Trophoblast cell (in vitro differentiated cells and primary cell): ENCODE measurements around the gene GYG1.

ENCODE experiments used
- DNase-seq, 2 donors: peaks; one replicate each; pipeline ENCODE4 v3.0.0-alpha.2; 2016
- H2AFZ ChIP-seq: 2 replicates; pipeline ENCODE4 v1.6.1; 2013; ENCODE audit warnings: low read length, moderate library complexity, mild to moderate bottlenecking; ENCODE audit not compliant: insufficient read depth, poor library complexity
- H2AK5ac ChIP-seq: 2 replicates; pipeline ENCODE4 v1.6.1; 2013; ENCODE audit warnings: mild to moderate bottlenecking, low read length
- H2BK120ac ChIP-seq: 2 replicates; pipeline ENCODE4 v1.6.1; 2013; ENCODE audit warnings: low read length, mild to moderate bottlenecking, moderate library complexity; ENCODE audit not compliant: insufficient read depth, poor library complexity
- H2BK12ac ChIP-seq: 2 replicates; pipeline ENCODE4 v1.6.1; 2013; ENCODE audit warnings: mild to moderate bottlenecking, low read length, moderate library complexity
- H2BK5ac ChIP-seq: 2 replicates; pipeline ENCODE4 v1.6.1; 2013; ENCODE audit warnings: low read length, low read depth, moderate library complexity, mild to moderate bottlenecking; ENCODE audit not compliant: poor library complexity
- H3K14ac ChIP-seq: 2 replicates; pipeline ENCODE4 v1.6.1; 2013; ENCODE audit warnings: mild to moderate bottlenecking, low read length
- H3K18ac ChIP-seq: 2 replicates; pipeline ENCODE4 v1.6.1; 2013; ENCODE audit warnings: mild to moderate bottlenecking, low read length
- H3K23ac ChIP-seq: 2 replicates; pipeline ENCODE4 v1.6.1; 2013; ENCODE audit warnings: low read length
- H3K27ac ChIP-seq: 2 replicates; pipeline ENCODE4 v1.5.1; 2013; ENCODE audit warnings: low read depth, mild to moderate bottlenecking, inconsistent platforms, low read length, moderate library complexity
- H3K27me3 ChIP-seq: 2 replicates; pipeline ENCODE4 v1.6.1; 2013; ENCODE audit warnings: inconsistent platforms, mild to moderate bottlenecking, low read length, moderate library complexity; ENCODE audit not compliant: insufficient read depth
- H3K36me3 ChIP-seq, 2 experiments: 1 replicate in 1 of 2; 2 replicates in 1 of 2; pipeline ENCODE4 v1.6.1; 2013; ENCODE audit warnings: low read length in 2 of 2, mild to moderate bottlenecking in 2 of 2, moderate library complexity in 1 of 2; ENCODE audit not compliant: insufficient read depth in 2 of 2, control insufficient read depth in 1 of 2
- H3K4ac ChIP-seq: 2 replicates; pipeline ENCODE4 v1.6.1; 2013; ENCODE audit warnings: low read depth, mild to moderate bottlenecking, low read length, moderate library complexity
- H3K4me1 ChIP-seq, 2 experiments: 1 replicate in 1 of 2; 2 replicates in 1 of 2; pipeline ENCODE4 v1.6.1; 2013; ENCODE audit warnings: low read length in 2 of 2, mild to moderate bottlenecking in 2 of 2, moderate library complexity in 1 of 2; ENCODE audit not compliant: insufficient read depth in 2 of 2, control insufficient read depth in 1 of 2
- H3K4me2 ChIP-seq: 2 replicates; pipeline ENCODE4 v1.6.1; 2013; ENCODE audit warnings: inconsistent platforms, mild to moderate bottlenecking, low read length, moderate library complexity
- H3K4me3 ChIP-seq: 2 replicates; pipeline ENCODE4 v1.5.1; 2013; ENCODE audit warnings: mild to moderate bottlenecking, low read depth, low read length, inconsistent platforms
- H3K79me1 ChIP-seq: one replicate; pipeline ENCODE4 v1.6.1; 2013; ENCODE audit warnings: low read length
- H3K79me2 ChIP-seq: 2 replicates; pipeline ENCODE4 v1.6.1; 2013; ENCODE audit warnings: low read length, mild to moderate bottlenecking; ENCODE audit not compliant: control insufficient read depth, insufficient read depth, poor library complexity
- H3K9ac ChIP-seq: 2 replicates; pipeline ENCODE4 v1.6.1; 2013; ENCODE audit warnings: mild to moderate bottlenecking, low read length
- H3K9me3 ChIP-seq: 2 replicates; pipeline ENCODE4 v1.6.1; 2013; ENCODE audit warnings: low read depth, mild to moderate bottlenecking, control low read depth, inconsistent platforms, low read length; ENCODE audit not compliant: insufficient read depth
- H4K12ac ChIP-seq: 2 replicates; pipeline ENCODE4 v1.6.1; 2013; ENCODE audit warnings: low read depth, mild to moderate bottlenecking, low read length, moderate library complexity
- H4K8ac ChIP-seq: 2 replicates; pipeline ENCODE4 v1.6.1; 2013; ENCODE audit warnings: low read depth, mild to moderate bottlenecking, low read length, moderate library complexity
- H4K91ac ChIP-seq: one replicate; pipeline ENCODE4 v1.6.1; 2013; ENCODE audit warnings: low read depth, mild to moderate bottlenecking, low read length, moderate library complexity
- WGBS: extraction: QIAGEN DNeasy Blood & Tissue Kit; methylation state at CpG from one replicate; pipeline ENCODE4 v1.1.7; 2013; ENCODE audit warnings: missing lambda C conversion rate; ENCODE audit not compliant: insufficient read length, insufficient coverage; ENCODE audit errors: extremely low coverage; 5-methylcytosine and 5-hydroxymethylcytosine counted together

Gene GYG1

GRCh38 chr3:149000206-149000745 lies 8.9 kb downstream of the GYG1 start:
- Histone ChIP-seq H3K79me1 (no peaks in the 10 kb centered on the region), H3K4me3 (no peak overlapping the region), H2AK5ac (no peak overlapping the region), H3K18ac (no peak overlapping the region), H4K91ac (no peak overlapping the region), H4K8ac (no peak overlapping the region), H3K27me3 (no peaks in the 10 kb centered on the region), H3K9ac (no peak overlapping the region), H3K79me2 (no peaks in the 10 kb centered on the region), H3K4me2 (no peak overlapping the region), H3K23ac (no peak overlapping the region), H2BK5ac (no peak overlapping the region), H2BK120ac (no peak overlapping the region), H4K12ac (no peak overlapping the region), H3K4me1 (no peaks in the 10 kb centered on the region), H3K9me3 (no peaks in the 10 kb centered on the region), H2BK12ac (no peak overlapping the region), H3K27ac (peak overlapping the region; percentile 48), H3K36me3 (peaks cover 2% of the 10 kb centered on the region in 2 experiments), H3K14ac (no peak overlapping the region), H2AFZ (no peak overlapping the region), H3K4ac (no peak overlapping the region)
- peak in 1 of 2 donors; percentile 65 for DNase-seq
- no CpG with 5 or more reads among the region's 3 CpGs for WGBS

DNA sequence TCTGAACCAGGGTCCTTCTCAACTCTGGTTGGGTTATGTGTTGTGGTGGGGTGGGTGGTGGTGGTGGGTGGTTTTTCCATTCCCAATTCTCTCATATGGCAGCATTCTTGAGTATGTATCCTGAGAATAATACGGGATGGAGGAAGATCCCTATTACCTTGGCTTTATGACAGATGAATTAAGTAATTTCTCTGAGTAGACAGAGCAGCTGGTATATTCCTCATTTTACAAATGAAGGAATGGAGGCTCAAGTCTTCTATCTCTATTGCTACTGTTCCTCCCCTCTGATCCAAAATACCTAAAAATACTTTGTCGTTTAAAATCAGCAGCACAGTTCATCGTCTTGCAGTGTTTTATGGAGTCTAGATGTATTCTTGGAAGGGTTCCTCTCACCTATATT lies 10.4 kb downstream of the GYG1 start:
- WGBS = no CpG with 5 or more reads among the region's 3 CpGs
- H2BK5ac ChIP-seq = no peak overlapping the region
- H3K23ac ChIP-seq = no peak overlapping the region
- H2AK5ac ChIP-seq = no peak overlapping the region
- H3K27me3 ChIP-seq = no peaks in the 10 kb centered on the region
- H2AFZ ChIP-seq = no peak overlapping the region
- DNase-seq = no peak
- H4K8ac ChIP-seq = no peak overlapping the region
- H3K4me1 ChIP-seq = no peaks in the 10 kb centered on the region
- no peak overlapping the region for H3K18ac ChIP-seq
- H2BK120ac ChIP-seq = no peak overlapping the region
- H3K14ac ChIP-seq = no peak overlapping the region
- no peaks in the 10 kb centered on the region for H3K79me1 ChIP-seq
- H3K4me2 ChIP-seq = no peak overlapping the region
- peaks cover 2% of the 10 kb centered on the region in 2 experiments for H3K36me3 ChIP-seq
- H3K9me3 ChIP-seq = no peaks in the 10 kb centered on the region
- H3K79me2 ChIP-seq = no peaks in the 10 kb centered on the region
- H3K4me3 ChIP-seq = no peak overlapping the region
- no peak overlapping the region for H4K91ac ChIP-seq
- H3K27ac ChIP-seq = no peak overlapping the region
- no peak overlapping the region for H3K4ac ChIP-seq
- H4K12ac ChIP-seq = no peak overlapping the region
- H3K9ac ChIP-seq = no peak overlapping the region
- H2BK12ac ChIP-seq = no peak overlapping the region

DNA sequence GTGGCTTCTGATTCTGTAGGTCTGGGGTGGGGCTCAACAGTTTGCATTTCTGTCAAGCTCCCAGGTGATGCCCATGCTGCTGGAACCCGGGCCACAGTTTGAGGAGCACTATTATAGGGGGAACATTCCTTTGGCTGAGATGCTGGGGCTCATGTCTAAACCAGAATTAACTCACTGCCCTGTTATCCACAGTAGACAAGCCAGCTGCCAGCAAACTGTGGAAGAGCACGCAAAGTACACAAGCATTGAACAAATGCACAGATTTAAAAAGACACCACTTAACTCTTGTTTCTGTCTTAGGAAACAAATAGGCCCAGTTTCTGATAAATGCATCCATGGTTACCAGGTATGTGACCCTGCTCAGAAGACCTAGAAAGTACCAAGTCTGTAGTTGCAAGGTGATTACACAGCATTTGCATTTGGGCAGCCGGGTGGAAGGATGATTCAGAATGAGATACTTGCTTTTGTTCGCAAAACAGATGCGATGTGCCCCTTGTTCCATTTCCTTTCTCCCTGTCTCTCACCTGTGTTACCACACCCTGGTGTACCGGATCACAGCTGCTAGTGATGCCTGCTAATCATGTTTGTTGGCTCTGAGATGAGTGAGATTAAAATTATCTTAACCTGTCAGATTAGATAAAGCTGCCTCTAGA lies 12.4 kb downstream of the GYG1 start:
- H3K4me3 ChIP-seq = no peak overlapping the region
- H3K9me3 ChIP-seq = peaks cover 2% of the 10 kb centered on the region
- H2BK12ac ChIP-seq = no peak overlapping the region
- H4K12ac ChIP-seq = no peak overlapping the region
- no peak overlapping the region for H4K8ac ChIP-seq
- H3K23ac ChIP-seq = no peak overlapping the region
- H2AK5ac ChIP-seq = no peak overlapping the region
- H3K18ac ChIP-seq = no peak overlapping the region
- H3K36me3 ChIP-seq = peaks cover 8 to 12% of the 10 kb centered on the region in 2 experiments
- H3K4ac ChIP-seq = no peak overlapping the region
- no peak overlapping the region for H3K27ac ChIP-seq
- H4K91ac ChIP-seq = no peak overlapping the region
- no peak overlapping the region for H2BK5ac ChIP-seq
- peak; percentile 85 to 95 for DNase-seq
- no peaks in the 10 kb centered on the region for H3K79me2 ChIP-seq
- H2AFZ ChIP-seq = no peak overlapping the region
- no peaks in the 10 kb centered on the region for H3K4me1 ChIP-seq
- peak overlapping the region; percentile 59 for H2BK120ac ChIP-seq
- no peak overlapping the region for H3K9ac ChIP-seq
- H3K4me2 ChIP-seq = no peak overlapping the region
- H3K14ac ChIP-seq = no peak overlapping the region
- H3K27me3 ChIP-seq = no peaks in the 10 kb centered on the region
- H3K79me1 ChIP-seq = no peaks in the 10 kb centered on the region
- no CpG with 5 or more reads among the region's 6 CpGs for WGBS

GRCh38 chr3:149004622-149005021 lies 13.3 kb downstream of the GYG1 start:
- H3K14ac ChIP-seq = no peak overlapping the region
- H2BK120ac ChIP-seq = no peak overlapping the region
- no peaks in the 10 kb centered on the region for H3K79me2 ChIP-seq
- H3K18ac ChIP-seq = no peak overlapping the region
- H4K8ac ChIP-seq = no peak overlapping the region
- no CpG with 5 or more reads among the region's 4 CpGs for WGBS
- H3K36me3 ChIP-seq = peaks cover 8 to 16% of the 10 kb centered on the region in 2 experiments
- H2AFZ ChIP-seq = no peak overlapping the region
- no peak overlapping the region for H2BK12ac ChIP-seq
- no peak overlapping the region for H3K4ac ChIP-seq
- no peak overlapping the region for H3K23ac ChIP-seq
- no peak overlapping the region for H2AK5ac ChIP-seq
- no peak overlapping the region for H4K12ac ChIP-seq
- no peak overlapping the region for H2BK5ac ChIP-seq
- H3K79me1 ChIP-seq = no peaks in the 10 kb centered on the region
- DNase-seq = peak in 1 of 2 donors; percentile 23
- no peak overlapping the region for H4K91ac ChIP-seq
- no peaks in the 10 kb centered on the region for H3K27me3 ChIP-seq
- no peaks in the 10 kb centered on the region for H3K4me1 ChIP-seq
- peaks cover 2% of the 10 kb centered on the region for H3K9me3 ChIP-seq
- no peak overlapping the region for H3K4me2 ChIP-seq
- no peak overlapping the region for H3K4me3 ChIP-seq
- H3K9ac ChIP-seq = peak overlapping the region; percentile 33
- H3K27ac ChIP-seq = no peak overlapping the region
